Measurements from ENCODE around the gene TUBG2.
"Not testable (repeated sequence)": the region's sequence is repeated elsewhere in the genome, so short reads cannot be mapped to it uniquely, and the experiment has no call there.

TUBG2 gene

GRCh38 chr17:42659079-42659931 is at the start of gene TUBG2:
TSS of gene TUBG2 (plus strand) at chr17:42659284. CDS start at chr17:42659504, 220 bp downstream.
- Histone ChIP-seq H3K27ac (ENCODE audit: low read length) (peak within 1 kb of the TSS; percentile 58), H3K27me3 (ENCODE audit: insufficient read depth, low read length, poor library complexity) (no peaks in the 10 kb centered on the region), H3K4me1 (ENCODE audit: insufficient read depth, low read length) (peaks cover 21% of the 10 kb centered on the region), H3K4me2 (ENCODE audit: insufficient read depth, low read length) (peak within 1 kb of the TSS; percentile 79), H3K36me3 (ENCODE audit: insufficient read depth, low read length) (peaks cover 10% of the 10 kb centered on the region; the same call in 1 of the 2 replicates), H3K9me3 (ENCODE audit: insufficient read depth, low read length, severe bottlenecking) (no peaks in the 10 kb centered on the region), H3K79me2 (ENCODE audit: insufficient read depth, low read length) (peaks cover 4% of the 10 kb centered on the region), H3K9ac (ENCODE audit: low read depth, low read length) (peak within 1 kb of the TSS; percentile 68), H4K20me1 (ENCODE audit: insufficient read depth, low read length) (no peaks in the 10 kb centered on the region), H2AFZ (ENCODE audit: low read depth, low read length) (peak within 1 kb of the TSS; percentile 74), H3K4me3 (ENCODE audit: low read depth in 1 of 2, low read length in 2 of 2) (peak within 1 kb of the TSS; percentile 25 to 63; a peak in 3 of 4 replicates)
- ATAC-seq (ENCODE audit: insufficient read depth, low read depth) (peak; percentile 93), DNase-seq (peak; percentile 94)
- TF ChIP-seq EZH2 (IDR thresholded peaks at IDR 0.05; ENCODE audit: borderline replicate concordance, low read depth, low read length, severe bottlenecking) (no peak), CTCF (IDR thresholded peaks at IDR 0.05; ENCODE audit: borderline replicate concordance, extremely low read depth, low read length, poor library complexity, severe bottlenecking) (no peak)

- H4K20me1 ChIP-seq (ENCODE audit: insufficient read depth, low read length) = peaks cover 13% of the 10 kb centered on the region
- peak overlapping the region; percentile 71 for H3K9ac ChIP-seq (ENCODE audit: low read depth, low read length)
- H3K79me2 ChIP-seq (ENCODE audit: insufficient read depth, low read length) = peaks cover 52% of the 10 kb centered on the region
- peak overlapping the region; percentile 53 to 75 for H3K4me3 ChIP-seq (ENCODE audit: low read depth in 1 of 2, low read length in 2 of 2)
- not testable (repeated sequence) for H3K27me3 ChIP-seq (ENCODE audit: insufficient read depth, low read length, poor library complexity); H3K9me3 ChIP-seq (ENCODE audit: insufficient read depth, low read length, severe bottlenecking); ATAC-seq (ENCODE audit: insufficient read depth, low read depth)
- peak overlapping the region; percentile 81 for H2AFZ ChIP-seq (ENCODE audit: low read depth, low read length)
- H3K4me1 ChIP-seq (ENCODE audit: insufficient read depth, low read length) = peaks cover 35% of the 10 kb centered on the region
- TF ChIP-seq CTCF (IDR thresholded peaks at IDR 0.05; ENCODE audit: borderline replicate concordance, extremely low read depth, low read length, poor library complexity, severe bottlenecking) = peak; percentile 5
- peaks cover 44% of the 10 kb centered on the region for H3K36me3 ChIP-seq (ENCODE audit: insufficient read depth, low read length)
- peak; percentile 47 for DNase-seq
- H3K27ac ChIP-seq (ENCODE audit: low read length) = peak overlapping the region; percentile 87
- peak overlapping the region; percentile 64 for H3K4me2 ChIP-seq (ENCODE audit: insufficient read depth, low read length)
These were observed 49.0 kb upstream of the TUBG2 start for GRCh38 chr17:42609814-42610801.

GRCh38 chr17:42612013-42612412 is 47.1 kb upstream of the TUBG2 start:
- Histone ChIP-seq H2AFZ (ENCODE audit: low read depth, low read length) (no peak overlapping the region), H3K27ac (ENCODE audit: low read length) (no peak overlapping the region), H3K36me3 (ENCODE audit: insufficient read depth, low read length) (peaks cover 49% of the 10 kb centered on the region), H3K4me2 (ENCODE audit: insufficient read depth, low read length) (no peak overlapping the region), H3K79me2 (ENCODE audit: insufficient read depth, low read length) (peaks cover 33% of the 10 kb centered on the region), H3K27me3 (ENCODE audit: insufficient read depth, low read length, poor library complexity) (no peaks in the 10 kb centered on the region), H3K9me3 (ENCODE audit: insufficient read depth, low read length, severe bottlenecking) (no peaks in the 10 kb centered on the region), H3K9ac (ENCODE audit: low read depth, low read length) (no peak overlapping the region), H4K20me1 (ENCODE audit: insufficient read depth, low read length) (peaks cover 2% of the 10 kb centered on the region), H3K4me3 (ENCODE audit: low read depth in 1 of 2, low read length in 2 of 2) (no peak overlapping the region), H3K4me1 (ENCODE audit: insufficient read depth, low read length) (peaks cover 23% of the 10 kb centered on the region)
- no peak for TF ChIP-seq CTCF (IDR thresholded peaks at IDR 0.05; ENCODE audit: borderline replicate concordance, extremely low read depth, low read length, poor library complexity, severe bottlenecking)
- no peak for DNase-seq
- ATAC-seq (ENCODE audit: insufficient read depth, low read depth) = no peak

Data from DND-41 (cell line).